ENCODE data around the gene ZER1.

The ZER1 gene

GRCh38 chr9:128689293-128689774 lies 82.4 kb downstream of the ZER1 start:
- DNase-seq, result no peak

DNA sequence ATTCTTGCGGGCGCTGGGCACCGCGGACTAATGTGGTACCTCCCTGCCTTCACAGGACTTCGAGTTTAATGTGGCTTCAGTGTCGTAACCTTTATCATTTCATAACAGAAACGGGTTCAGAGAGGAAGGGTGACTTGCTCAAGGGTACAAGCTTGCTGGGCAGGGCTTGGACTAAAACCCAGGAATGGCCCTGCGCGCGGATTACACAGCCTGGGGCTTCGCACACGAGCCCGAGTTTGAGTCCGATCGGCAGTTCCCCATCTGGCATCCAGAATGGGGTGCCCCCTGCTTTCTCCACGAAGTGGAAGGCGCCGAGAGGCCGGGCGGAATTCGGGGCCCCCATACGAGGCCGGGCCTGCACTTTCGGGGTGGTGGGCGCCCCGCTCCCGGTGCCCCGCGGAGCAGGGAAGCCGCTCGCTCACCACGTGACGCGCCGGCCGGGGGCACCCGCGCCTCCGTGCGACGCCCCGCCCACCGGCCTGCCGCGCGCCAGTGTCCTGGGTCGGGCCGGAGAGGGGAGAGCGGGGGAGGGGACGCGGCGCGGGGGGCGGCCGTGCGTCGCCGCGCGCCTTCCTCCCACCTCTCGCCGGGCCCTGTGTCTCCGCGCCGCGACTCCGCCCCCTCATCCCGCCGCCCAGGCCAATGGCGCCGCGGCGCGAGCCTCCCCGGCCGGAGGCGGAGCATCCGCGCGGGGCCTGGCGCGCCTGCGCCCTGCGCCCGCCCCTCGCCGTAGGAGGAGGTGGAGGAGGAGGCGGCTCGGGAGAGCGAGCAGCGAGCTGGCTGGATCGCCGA lies 83.0 kb downstream of the ZER1 start, which contains the start of gene SET:
TSS of gene SET (plus strand) at position 722 of the 792 bp plus-strand sequence. CDS start 361 bp downstream, outside the sequence.
- peak; percentile 87 for DNase-seq

- no peak for DNase-seq
Observed at GRCh38 chr9:128687453-128687852, 84.3 kb downstream of the ZER1 start.

DNA sequence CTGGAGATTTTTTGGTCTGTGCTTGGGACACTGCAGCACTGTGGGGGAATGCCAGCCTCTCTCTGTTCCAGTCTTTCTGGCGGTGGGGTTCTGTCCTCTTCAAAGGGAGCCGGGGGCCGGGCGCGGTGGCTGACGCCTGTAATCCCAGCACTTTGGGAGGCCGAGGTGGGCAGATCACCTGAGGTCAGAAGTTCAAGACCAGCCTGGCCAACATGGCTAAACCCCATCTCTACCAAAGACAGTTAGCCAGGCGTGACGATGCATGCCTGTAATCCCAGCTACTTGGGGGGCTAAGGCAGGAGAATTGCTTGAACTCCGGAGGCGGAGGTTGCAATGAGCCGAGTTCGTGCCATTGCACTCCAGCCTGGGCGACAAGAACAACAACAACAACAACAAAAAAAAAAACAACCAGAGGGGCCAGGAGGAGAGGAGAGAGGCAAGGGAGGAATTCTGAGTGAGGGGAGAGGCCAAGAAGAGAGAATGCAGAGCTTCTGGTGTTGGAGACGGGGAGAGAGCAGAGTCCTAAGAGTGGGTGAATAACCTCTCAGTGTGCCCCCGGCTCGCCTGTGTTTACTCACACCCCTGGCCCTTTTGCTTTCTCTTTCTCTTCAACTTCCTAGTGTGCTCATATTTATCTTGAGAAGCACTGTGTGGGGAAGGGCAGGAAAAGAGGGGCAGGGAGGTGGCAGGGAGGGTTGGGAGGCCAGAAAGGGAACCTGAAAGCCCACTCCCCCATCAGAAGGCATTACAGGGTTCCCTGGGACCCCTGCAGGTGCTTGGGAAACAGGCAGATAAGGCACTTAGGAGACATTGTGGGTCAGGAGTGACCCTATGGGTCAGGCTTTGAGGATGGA lies 85.9 kb downstream of the ZER1 start:
- no peak for DNase-seq

GRCh38 chr9:128684325-128685199 lies 87.2 kb downstream of the ZER1 start:
- DNase-seq, result peak; percentile 53

GRCh38 chr9:128684065-128684324 lies 87.7 kb downstream of the ZER1 start:
- DNase-seq, result no peak

DNA sequence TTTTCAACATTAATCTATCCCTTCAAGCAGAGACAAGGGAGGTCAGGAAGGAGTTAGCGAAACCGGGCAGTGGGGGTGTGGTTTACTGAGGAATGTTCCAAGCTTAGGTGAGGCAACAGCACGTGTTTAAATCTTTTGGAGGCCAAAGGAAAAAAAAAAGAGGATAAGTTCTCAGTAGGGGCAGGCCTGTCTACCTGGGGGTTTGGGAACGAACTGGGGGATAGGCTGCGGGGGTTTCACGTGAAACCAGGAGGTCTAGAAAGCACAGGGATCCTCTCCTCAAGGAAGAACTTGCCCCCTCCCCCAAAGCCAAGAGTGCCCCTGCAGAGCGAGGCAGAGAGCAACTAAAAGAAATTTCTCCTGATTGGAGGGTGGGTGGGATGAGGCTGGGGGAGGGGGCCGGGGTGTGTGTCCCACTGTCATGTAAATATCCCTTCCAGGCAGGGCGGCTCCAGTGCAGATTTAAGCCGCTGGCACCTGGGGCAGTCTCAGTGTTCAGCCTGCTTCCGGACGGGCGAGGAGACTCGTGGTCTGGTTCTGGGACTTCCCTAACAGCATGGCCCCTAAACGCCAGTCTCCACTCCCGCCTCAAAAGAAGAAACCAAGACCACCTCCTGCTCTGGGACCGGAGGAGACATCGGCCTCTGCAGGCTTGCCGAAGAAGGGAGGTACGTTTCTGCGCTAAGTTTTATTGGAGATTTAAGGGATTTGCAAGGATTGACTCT lies 88.2 kb downstream of the ZER1 start:
- DNase-seq, result no peak

Data from NCI-H1417 treated with DMSO at 0.1 percent for 48 hours (cell line).